CD4-positive, alpha-beta T cell treated with Interleukin-6 for 4 hours (primary cell): ENCODE results near the gene UBE2S.
A peak's percentile ranks its signal among the peaks of the same experiment; 100 is the strongest.
"Not testable (repeated sequence)": the region's sequence is repeated elsewhere in the genome, so short reads cannot be mapped to it uniquely, and the experiment has no call there.

Experiments used
- DNase-seq: peaks from one replicate; pipeline ENCODE4 v3.0.0-alpha.2; 2020; ENCODE audit warnings: mixed read lengths

The UBE2S gene

GRCh38 chr19:55439052-55439451 lies 31.5 kb upstream of the UBE2S start:
- DNase-seq: no peak

- DNase-seq: peak; percentile 26
Observed at GRCh38 chr19:55437410-55437809, 29.8 kb upstream of the UBE2S start.

- no peak for DNase-seq
Observed at GRCh38 chr19:55436847-55437246, 29.3 kb upstream of the UBE2S start.

- no peak for DNase-seq
Observed at GRCh38 chr19:55435020-55435419, 27.4 kb upstream of the UBE2S start.

- no peak for DNase-seq
Observed at GRCh38 chr19:55434356-55434919, 26.9 kb upstream of the UBE2S start.

GRCh38 chr19:55433292-55433691 lies 25.7 kb upstream of the UBE2S start:
- DNase-seq: no peak

- DNase-seq: no peak
Observed at GRCh38 chr19:55432241-55432959, 24.8 kb upstream of the UBE2S start.

GRCh38 chr19:55431183-55431582 lies 23.6 kb upstream of the UBE2S start:
- no peak for DNase-seq

- DNase-seq: no peak
Observed at GRCh38 chr19:55426042-55426441, 18.5 kb upstream of the UBE2S start.

GRCh38 chr19:55424518-55424917 lies 16.9 kb upstream of the UBE2S start:
- DNase-seq: no peak

GRCh38 chr19:55423225-55424005 lies 15.8 kb upstream of the UBE2S start:
- DNase-seq: no peak

GRCh38 chr19:55421281-55421680 lies 13.7 kb upstream of the UBE2S start:
- DNase-seq: peak; percentile 70

GRCh38 chr19:55419624-55420236 lies 12.1 kb upstream of the UBE2S start:
- no peak for DNase-seq

GRCh38 chr19:55419103-55419502 lies 11.5 kb upstream of the UBE2S start:
- DNase-seq: no peak

GRCh38 chr19:55418185-55418584 lies 10.6 kb upstream of the UBE2S start:
- peak; percentile 68 for DNase-seq

- DNase-seq: no peak
Observed at GRCh38 chr19:55410168-55410567, 2.6 kb upstream of the UBE2S start.

- DNase-seq: not testable (repeated sequence)
Observed at GRCh38 chr19:55409179-55409578, 1.6 kb upstream of the UBE2S start.

- no peak for DNase-seq
Observed at GRCh38 chr19:55408533-55408872, 915 bp upstream of the UBE2S start.

- peak; percentile 97 for DNase-seq
Observed at GRCh38 chr19:55407800-55408532, 378 bp upstream of the UBE2S start.

- peak; percentile 41 for DNase-seq
Observed at GRCh38 chr19:55406826-55407549, 600 bp downstream of the UBE2S start.

GRCh38 chr19:55406091-55406825 lies 1.3 kb downstream of the UBE2S start:
- DNase-seq: no peak

GRCh38 chr19:55405638-55406037 lies 1.9 kb downstream of the UBE2S start:
- no peak for DNase-seq
